Measurements from ENCODE around the gene KIF17. TPM values are rescaled to one million over a fixed set of nuclear protein-coding genes. Genes with fewer than 3 reads are reported as not detected.

KIF17 gene
- total RNA-seq, 1 donor from 2014 or later, result 2.4 TPM

DNA sequence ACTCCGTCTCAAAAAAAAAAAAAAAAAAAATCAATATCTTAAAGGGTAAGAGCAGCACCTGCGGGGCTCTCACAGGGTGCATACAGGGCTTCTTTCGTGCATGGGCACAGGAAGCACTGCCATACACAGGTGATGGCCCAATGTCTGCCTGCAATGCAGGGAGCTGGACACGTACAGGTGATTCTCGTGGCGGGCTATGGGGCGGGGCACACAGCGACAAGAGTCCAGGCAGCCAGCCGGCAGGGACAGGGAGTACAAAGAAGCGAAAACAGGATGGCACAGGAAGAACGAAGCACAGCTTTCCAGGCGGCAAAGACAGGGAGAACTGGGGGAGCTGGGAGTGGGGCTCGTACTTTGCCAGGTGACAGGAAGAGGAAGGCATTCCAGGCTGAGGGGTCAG lies 1.6 kb downstream of the KIF17 start:
- no peak for ATAC-seq
- intact Hi-C loops (cut with DNase I), result no loop called here
- no peak for DNase-seq (ENCODE audit: low spot score)

DNA sequence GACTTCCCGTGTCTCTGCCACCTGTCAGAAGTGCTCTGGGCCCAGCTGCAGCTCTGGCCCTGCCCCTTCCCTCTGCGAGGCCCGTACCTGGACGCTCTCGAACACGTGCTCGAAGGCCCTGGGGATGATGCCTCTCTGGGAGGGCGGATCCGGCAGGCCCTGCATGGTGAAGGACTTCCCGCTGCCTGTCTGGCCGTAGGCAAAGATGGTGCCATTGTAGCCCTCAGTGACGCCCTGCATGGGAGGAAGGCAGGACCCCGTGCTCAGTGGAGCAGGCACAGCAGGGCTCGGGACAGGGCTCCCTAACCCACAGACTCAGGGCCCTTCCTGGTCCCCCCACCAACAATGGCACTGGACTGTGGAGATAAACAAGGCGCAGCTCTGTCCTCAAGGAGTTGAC lies 2.4 kb downstream of the KIF17 start:
- ATAC-seq, result no peak

DNA sequence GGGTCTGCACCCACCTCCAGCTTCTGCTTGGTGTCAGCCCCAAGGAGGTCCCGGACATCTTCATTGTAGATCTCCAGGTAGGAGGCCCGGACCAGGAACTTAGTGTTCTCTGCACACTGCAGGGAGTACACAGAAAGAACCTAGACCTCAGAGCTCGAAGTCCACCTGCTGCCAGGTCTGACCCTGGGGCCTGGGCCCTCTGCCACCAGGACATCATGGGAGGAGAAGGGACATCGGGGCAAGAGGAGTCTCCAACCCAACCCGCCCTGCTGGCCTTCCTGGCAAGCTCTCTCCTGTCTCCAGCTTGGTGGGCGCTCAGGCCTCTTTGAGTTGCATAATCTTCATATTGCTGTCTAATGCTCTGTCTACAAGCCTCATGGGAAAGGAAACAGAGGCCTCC lies 4.4 kb downstream of the KIF17 start:
- DNase-seq (ENCODE audit: low spot score) (no peak), ATAC-seq (no peak)
- intact Hi-C loops (cut with DNase I), result no loop called here

More for the DNA sequence above, 2.4 kb downstream of the KIF17 start:
- no peak for DNase-seq (ENCODE audit: low spot score)
- intact Hi-C loops (cut with DNase I), result no loop called here

DNA sequence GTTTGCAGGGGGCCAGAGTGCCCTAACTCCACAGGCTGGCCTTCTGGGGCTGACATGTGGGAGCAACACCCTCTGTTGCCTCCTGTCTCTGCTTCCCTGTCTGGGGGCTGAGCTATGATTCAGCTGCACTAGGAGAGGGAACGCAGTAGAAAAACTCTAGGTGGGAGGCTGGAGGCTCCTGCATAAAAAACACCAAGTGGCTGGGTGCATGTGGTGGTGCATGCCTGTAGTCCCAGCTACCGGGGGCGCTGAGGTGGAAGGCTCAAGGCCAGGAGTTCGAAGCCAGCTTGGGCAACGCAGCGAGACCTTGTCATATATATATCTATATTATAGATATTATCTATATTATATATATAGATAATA lies 5.6 kb downstream of the KIF17 start:
- no peak for DNase-seq (ENCODE audit: low spot score)
- no peak for ATAC-seq

DNA sequence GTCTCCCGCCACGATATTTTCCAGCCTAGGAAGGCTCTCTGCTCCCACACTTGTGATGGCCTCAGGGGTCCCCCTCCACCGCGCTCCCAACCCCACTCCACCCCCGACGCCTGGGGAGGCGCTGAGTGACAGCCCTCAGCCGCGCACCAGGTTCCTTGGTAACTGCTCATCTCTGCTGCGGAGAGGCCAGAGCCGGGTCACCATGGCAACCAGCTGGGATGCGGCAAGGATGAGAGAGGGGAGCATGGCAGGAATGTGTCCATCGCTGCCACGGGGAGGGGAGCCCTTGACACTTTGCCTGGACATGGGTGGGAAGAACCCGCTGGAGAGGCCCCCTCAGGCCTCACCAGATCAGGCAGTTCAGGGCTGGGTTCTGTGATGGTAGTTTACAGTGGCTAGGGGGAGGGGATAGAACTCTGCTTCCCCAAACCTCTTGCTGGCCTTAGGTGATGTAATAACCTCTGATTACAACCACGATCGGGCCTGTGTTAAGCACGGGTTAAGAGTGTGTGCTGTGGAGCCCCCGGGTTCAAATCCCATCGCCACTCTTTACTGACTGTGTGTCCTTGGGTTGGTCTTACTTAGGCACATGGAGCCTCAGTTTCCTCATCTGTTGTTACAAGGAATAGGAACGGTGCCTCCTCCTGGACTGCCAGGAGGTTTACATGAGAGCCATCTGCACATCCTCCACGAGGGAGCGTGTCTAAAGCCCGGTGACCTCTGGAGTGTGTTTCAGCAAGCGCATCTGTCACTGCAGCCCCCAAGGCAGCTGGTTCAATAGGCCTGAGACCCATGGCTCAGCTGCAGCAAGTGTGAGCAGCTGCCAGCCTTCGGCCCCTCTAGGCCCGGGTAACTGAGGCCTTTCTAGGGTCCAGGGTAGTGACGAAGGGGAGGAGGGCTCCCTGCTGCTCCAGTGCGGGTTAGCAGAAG lies 6.3 kb downstream of the KIF17 start:
- no peak for ATAC-seq
- DNase-seq (ENCODE audit: low spot score), result no peak
- intact Hi-C loops (cut with DNase I), result no loop called here

More for the DNA sequence above, 5.6 kb downstream of the KIF17 start:
- intact Hi-C loops (cut with DNase I), result no loop called here

DNA sequence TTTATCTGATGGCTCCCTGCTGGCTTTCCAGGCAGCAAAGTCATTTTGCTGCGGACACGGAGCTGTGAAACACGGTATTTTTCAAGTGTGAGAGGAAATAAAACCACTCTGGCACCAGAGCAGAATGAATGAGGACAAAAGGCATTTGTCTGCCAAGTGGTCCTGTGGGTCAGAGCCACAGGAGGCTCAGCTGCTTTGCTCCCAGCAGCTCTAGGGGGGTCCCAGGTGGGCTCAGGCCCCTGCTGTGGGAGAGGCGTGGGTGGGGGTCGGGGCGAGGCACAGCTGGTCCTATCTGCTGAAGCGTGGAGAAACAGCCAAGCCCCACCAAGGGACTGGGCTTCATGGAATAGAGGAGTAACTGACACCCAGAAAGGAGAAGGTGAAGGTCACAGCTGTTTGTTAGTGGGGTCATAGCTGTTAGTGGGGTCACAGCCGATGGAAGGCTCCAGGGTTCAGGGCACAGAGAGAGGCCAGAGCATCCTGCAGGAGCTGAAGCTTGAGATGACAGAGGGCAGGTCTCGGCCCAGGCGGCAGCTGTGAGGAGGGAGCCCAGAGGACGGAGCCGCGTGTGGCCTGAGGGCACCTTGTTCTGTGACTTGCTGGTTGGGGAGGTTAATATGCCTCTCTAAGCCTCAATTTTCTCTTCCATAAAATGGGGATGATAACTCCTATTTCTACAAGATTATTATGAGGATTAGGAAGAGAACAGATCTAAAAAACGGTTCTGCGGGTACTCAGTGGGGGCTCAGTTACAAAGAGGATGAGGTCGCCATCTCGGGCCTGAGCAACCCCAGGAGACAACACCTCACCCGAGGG lies 7.1 kb downstream of the KIF17 start:
- intact Hi-C loops (cut with DNase I), result no loop called here
- peak; percentile 71 for ATAC-seq

DNA sequence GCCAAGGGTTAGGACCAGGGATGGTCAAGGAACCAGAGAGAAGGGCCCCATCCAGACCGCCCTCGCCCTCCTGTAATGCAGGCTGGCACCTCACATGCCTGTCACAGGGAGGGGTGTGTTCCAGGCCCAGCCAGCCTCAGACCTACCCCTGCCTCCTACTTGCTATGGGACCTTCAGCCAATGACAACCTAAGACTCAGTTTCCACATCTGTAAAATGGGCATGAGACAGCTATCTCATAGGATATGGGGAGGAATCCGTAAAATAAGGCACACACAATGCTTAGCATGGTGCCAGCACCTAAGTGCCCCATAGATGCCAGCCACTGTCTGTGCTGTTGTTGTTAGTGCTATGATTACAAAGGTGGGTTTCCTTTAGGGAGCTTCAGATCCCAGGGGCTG lies 7.9 kb downstream of the KIF17 start:
- intact Hi-C loops (cut with DNase I), result no loop called here
- no peak for DNase-seq (ENCODE audit: low spot score)

More for the DNA sequence above, 7.1 kb downstream of the KIF17 start:
- no peak for DNase-seq (ENCODE audit: low spot score)

DNA sequence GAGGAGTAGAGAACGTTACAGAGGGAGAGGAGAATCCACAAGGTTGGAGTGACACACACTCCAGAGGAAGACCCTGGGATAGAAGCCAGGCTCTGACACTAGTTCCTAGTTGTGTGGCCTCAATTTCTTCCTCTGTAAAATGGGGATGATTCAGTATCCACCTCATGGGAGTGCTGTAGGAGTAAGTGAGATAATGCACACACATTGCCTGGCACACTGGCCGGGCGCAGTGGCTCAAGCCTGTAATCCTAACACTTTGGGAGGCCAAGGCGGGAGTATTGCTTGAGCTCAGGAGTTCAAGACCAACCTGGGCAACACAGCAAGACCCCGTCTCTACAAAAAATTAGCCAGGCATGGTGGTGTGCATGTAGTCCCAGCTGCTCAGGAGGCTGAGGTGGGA lies 8.9 kb downstream of the KIF17 start:
- intact Hi-C loops (cut with DNase I), result no loop called here
- ATAC-seq (no peak), DNase-seq (ENCODE audit: low spot score) (no peak)

More for the DNA sequence above, 7.9 kb downstream of the KIF17 start:
- no peak for ATAC-seq

DNA sequence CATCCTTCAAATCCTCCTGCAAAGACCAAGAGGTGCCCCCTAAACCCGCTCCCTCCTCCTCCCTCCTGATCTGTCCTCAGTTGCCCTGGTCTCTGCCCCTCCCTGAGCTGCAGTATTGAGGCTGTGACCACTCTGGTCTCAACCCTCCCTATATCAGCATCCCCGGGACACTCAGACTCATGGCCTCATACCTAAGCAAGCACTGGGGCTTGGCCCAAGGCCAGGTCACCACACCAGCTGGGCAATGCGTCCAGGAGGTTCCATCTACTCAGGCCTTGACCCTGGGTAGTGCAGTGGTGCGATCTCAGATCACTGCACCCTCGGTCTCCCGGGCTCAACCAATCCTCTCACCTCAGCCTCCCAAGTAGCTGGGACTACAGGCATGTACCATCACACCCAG lies 9.8 kb downstream of the KIF17 start:
- intact Hi-C loops (cut with DNase I), result no loop called here
- ATAC-seq (no peak), DNase-seq (ENCODE audit: low spot score) (no peak)

DNA sequence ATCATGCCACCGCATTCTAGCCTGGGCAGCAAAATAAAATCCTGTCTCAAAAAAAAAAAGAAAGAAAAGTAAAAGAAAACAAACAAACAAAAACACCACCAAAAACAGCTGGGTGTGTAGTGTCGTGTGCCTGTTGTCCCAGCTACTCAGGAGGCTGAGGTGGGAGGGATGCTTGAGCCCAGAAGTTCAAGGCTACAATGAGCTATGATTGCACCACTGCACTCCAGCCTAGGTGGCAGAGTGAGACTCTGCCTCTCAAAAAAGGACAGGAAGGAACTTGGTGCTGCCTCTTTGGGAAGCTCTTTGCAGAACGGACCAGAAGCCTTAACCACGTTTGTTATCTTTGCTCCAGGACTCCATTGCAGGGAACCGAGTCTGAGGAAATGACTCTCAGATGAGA lies 11.0 kb downstream of the KIF17 start:
- intact Hi-C loops (cut with DNase I), result no loop called here
- ATAC-seq, result no peak
- DNase-seq (ENCODE audit: low spot score), result no peak

DNA sequence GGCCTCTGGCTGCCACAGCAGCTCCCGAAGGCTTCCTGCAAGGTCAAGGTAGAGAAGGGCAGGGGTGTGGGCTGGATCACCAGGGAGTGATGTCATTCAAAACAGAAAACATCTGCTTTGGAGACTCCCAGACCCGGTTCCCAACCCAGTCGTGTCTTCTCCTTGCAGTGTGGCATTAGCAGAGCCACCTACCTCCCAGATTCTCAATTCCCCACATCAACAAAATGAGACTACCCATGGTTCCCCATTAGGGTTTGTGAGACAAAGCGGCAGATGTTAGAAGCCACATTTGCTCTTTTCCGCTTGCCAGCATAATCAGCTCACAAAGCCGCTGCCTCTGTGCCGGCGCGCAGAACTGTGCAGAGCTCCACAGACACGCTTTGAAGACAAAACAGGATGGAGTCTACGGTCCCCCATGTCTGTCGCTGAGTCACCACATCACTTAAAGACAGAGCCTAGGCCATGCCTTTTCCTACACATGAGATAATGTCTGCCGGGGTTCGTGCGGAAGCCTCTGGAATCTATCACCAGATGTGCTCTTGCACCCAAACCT lies 12.5 kb downstream of the KIF17 start:
- intact Hi-C loops (cut with DNase I), result no loop called here
- DNase-seq (ENCODE audit: low spot score) (no peak), ATAC-seq (no peak)

DNA sequence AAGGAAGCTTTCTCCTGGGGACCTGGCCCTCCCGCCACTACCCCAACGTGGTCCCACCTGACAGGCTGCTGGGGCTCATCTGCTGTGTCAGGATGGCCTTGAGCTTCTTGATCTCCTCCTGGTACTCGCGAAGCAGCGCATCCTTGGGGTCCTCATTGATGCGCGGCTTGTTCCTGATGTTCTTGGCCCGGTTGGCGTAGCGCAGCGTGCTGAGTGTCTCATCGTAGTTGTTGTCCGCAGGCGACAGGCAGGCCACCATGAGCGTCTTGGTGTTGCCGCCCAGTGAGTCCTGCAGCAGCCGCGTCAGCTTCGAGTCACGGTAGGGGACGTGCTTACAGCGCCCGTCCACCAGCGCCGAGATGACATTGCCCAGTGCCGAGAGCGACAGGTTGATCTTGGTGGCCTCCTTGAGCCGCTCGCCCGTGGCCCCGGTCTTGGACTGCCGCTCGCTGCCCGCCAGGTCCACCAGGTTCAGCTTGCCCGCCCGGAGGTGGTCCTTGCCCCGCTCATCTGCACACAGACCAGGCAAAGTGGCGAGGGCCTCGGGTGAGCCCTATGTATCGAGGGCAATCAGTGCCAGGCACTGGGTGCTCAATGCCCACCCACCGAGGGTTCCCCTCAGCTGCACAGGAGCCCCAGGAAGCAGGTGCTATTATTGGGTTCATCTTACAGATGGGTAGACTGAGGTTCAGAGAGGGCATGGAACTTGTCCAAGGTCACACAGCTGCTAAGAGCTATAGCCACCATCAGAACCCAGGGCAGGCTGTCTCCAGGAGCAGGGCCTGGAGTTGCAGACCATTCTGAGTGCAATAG lies 13.2 kb downstream of the KIF17 start:
- DNase-seq (ENCODE audit: low spot score) (no peak), ATAC-seq (no peak)
- intact Hi-C loops (cut with DNase I), result no loop called here

DNA sequence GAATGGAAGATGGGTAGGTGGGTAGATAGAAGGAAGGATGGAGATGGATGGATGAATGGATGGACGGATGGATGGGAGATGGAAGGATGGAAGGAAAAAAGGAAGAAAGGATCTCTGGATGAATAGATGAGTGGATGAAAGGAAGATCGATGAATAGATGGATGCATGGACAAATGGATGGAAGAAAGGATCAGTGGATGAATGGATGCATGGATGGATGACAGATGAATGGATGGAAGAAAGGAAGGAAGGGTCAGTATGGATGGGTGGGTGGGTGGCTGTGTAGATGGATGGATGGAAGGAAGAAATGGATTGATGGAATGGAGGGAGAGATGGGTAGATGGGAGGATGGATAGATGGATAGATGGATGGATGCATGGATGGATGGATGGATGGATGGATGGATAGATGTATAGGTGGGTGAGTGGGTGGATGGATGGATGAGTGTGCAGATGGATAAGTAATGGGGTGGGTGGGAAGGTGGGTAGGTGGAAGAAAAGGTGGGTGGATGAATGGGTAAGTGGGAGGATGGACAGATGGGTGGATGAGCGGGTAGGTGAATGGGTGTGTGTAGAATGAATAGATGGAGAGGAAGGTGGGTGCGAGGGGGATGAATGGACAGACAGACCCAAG lies 14.6 kb downstream of the KIF17 start:
- no peak for ATAC-seq
- intact Hi-C loops (cut with DNase I), result no loop called here
- DNase-seq (ENCODE audit: low spot score), result no peak

DNA sequence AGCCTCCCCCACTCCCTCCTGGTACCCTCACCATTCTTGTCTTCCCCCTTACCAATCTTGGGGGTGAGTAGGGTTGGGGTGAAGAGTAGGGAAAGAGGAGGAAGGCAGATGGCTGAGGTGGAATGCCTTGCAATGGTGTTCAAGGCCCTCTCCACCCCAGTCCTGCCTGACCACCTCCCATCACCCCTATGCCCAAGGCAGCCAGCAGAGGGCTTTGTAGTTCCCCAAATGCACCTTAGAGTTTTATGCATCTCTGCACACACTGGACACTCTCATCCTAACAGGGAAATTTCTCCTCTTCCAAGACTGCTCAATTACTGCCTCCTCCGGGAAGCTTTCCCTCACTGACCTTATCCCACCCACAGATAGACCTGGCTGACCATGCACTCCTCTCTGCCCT lies 15.4 kb downstream of the KIF17 start:
- intact Hi-C loops (cut with DNase I), result no loop called here
- no peak for ATAC-seq
- no peak for DNase-seq (ENCODE audit: low spot score)

DNA sequence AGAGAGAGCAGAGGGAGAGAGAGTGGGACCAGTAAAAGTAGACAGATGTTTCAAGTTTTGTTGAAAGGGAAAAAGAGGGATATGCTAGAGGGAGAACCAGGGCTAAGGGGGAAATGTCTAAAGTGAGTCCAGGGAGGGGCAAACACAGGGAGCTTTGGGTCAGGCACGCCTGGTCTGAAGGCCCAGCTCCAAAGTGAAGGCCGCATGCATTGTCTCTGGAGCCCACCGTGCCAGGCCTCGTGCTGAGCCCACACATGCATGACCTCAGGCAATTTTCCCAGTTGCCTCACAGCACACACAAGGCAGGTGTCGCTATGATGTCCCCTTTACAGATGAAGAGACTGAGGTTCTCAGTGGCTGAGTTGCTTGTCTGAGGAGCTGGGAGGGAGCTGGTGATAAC lies 16.0 kb downstream of the KIF17 start:
- no peak for DNase-seq (ENCODE audit: low spot score)
- ATAC-seq, result no peak
- intact Hi-C loops (cut with DNase I), result no loop called here

DNA sequence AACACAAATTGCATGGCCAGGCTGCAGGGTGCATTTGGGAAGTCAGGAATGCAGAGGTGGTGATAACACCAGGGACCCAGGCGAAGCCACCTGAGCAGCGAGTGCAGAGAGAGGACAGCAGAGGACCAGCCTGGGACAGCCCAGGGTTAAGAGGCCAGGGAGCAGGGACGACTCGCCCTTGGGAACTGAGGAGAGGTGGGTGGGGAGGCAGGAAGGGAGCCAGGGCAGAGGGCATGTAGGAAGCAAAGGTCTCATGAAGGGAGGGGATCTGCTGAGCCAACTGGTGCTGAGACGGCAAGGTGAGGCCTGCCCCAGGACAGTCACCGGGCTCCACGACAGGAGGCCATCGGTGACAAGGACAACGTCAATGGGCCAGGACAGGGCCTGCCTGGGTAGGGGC lies 16.4 kb downstream of the KIF17 start:
- DNase-seq (ENCODE audit: low spot score), result no peak
- ATAC-seq, result no peak
- intact Hi-C loops (cut with DNase I), result no loop called here

DNA sequence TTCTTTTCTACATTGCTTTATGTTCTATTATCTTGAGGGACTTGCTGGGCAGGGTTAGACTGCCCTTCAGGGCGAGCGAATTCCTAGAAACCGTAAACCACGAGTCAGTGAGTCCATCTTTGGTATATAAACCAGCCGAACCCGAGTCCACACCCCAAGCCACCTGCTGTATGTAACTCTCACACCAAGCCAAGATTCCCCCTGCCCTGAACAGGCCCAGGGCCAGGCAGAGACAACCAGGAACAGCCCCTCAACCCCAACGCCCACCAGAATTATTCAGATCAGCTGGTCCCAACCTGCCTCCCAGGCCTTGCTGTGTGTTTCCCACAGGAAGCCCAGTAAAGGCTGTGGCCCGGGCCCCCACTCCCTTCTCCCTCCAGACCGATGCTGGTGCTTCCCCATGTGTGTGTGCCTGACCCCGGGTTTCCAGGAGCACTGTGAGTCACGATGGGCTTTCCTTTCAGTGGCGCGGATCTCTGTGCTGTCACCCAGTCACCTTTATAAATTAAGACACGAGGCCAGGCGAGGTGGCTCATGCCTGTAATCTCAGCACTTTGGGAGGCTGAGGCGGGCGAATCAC lies 17.1 kb downstream of the KIF17 start:
- no peak for DNase-seq (ENCODE audit: low spot score)
- intact Hi-C loops (cut with DNase I), result no loop called here
- no peak for ATAC-seq

DNA sequence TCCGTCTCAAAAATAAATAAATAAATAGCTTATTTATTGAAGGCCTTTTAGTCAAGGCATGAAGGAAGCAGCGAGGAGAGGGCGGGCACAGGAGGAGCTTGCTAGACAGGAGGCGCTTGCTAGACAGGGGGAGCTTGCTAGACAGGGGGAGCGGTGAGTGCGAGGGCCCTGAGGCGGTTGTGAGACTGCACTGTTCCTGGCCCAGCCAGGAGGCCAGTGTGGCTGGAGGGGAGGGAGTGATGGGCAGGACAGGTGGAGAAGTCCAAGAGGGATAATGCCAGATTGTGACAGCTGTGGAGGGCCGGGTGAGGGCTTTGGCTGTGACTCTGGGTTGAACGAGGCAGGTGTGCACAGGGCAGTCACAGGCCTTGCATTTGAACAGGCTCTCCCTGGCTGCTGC lies 18.2 kb downstream of the KIF17 start:
- no peak for ATAC-seq
- no peak for DNase-seq (ENCODE audit: low spot score)
- intact Hi-C loops (cut with DNase I), result loop anchor here (10.0 kb wide), 1 partner anchor 495 kb away; no protein-coding TSS in a partner anchor

Data from sciatic nerve (tissue), 2 donors.